ENCODE data around the gene GRIN3A. TPM values are rescaled to one million over a fixed set of nuclear protein-coding genes. Genes with fewer than 3 reads are reported as not detected.

The GRIN3A gene
- total RNA-seq, 1 donor from 2014 or later: 0.24 TPM

DNA sequence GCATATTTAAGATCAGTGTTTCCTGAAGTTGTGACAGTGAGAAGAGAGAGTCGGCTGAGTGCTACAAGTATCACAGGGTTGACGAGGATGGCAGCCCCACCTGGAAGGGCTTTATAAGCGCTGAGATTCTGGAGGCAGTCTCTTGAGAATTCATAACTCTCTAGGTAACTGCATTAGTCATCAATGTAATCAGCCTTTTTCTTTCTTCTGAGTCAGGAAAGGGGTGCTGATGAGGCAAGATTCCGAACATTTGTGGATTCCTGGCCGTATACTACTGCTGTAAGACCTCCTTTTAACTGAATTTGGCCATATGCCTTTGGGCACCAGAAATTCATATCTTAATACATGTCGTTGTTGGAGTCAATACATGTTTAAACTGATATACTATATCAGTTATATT is 211.4 kb downstream of the GRIN3A start:
- TF ChIP-seq, protein P1, sequence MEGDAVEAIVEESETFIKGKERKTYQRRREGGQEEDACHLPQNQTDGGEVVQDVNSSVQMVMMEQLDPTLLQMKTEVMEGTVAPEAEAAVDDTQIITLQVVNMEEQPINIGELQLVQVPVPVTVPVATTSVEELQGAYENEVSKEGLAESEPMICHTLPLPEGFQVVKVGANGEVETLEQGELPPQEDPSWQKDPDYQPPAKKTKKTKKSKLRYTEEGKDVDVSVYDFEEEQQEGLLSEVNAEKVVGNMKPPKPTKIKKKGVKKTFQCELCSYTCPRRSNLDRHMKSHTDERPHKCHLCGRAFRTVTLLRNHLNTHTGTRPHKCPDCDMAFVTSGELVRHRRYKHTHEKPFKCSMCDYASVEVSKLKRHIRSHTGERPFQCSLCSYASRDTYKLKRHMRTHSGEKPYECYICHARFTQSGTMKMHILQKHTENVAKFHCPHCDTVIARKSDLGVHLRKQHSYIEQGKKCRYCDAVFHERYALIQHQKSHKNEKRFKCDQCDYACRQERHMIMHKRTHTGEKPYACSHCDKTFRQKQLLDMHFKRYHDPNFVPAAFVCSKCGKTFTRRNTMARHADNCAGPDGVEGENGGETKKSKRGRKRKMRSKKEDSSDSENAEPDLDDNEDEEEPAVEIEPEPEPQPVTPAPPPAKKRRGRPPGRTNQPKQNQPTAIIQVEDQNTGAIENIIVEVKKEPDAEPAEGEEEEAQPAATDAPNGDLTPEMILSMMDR (IDR thresholded peaks at IDR 0.05): no peak
- Histone ChIP-seq H3K4me1 (no peaks in the 10 kb centered on the region), H3K27me3 (ENCODE audit: low read depth) (no peaks in the 10 kb centered on the region), H3K9me3 (no peaks in the 10 kb centered on the region), H3K27ac (no peak overlapping the region), H3K4me3 (no peak overlapping the region), H3K36me3 (no peaks in the 10 kb centered on the region)
- DNase-seq: no peak
- no peak for ATAC-seq
- intact Hi-C loops (cut with DNase I): no loop called here

DNA sequence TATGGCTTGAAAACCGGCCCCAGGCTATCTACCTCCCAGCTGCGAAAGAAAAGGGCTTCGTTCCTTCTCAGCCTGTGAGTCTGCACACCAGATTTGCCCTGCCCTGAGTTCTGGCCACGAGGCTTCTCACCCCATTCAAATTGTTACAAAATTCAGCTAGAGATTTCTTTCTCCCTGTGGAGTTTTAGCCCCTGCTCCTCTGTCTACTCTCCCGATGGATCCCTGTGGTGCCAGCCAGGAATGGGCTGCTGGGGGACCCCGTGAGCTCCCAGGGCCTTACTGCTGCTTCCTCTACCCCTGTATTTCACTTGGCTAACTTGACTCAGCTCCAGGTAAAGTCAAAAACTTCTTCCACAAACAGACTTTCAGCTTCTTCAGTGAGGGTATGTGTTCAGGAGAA is 214.1 kb downstream of the GRIN3A start:
- DNase-seq (no peak), ATAC-seq (no peak)
- TF ChIP-seq, protein P1 (IDR thresholded peaks at IDR 0.05): no peak
- H3K9me3 ChIP-seq: no peaks in the 10 kb centered on the region
- H3K36me3 ChIP-seq: no peaks in the 10 kb centered on the region
- intact Hi-C loops (cut with DNase I): no loop called here
- H3K27me3 ChIP-seq (ENCODE audit: low read depth): no peaks in the 10 kb centered on the region
- no peak overlapping the region for H3K4me3 ChIP-seq
- H3K27ac ChIP-seq: no peak overlapping the region
- H3K4me1 ChIP-seq: no peaks in the 10 kb centered on the region

Other genes with a start within 250 kb of the GRIN3A start
- gene RNF20, start 204.8 kb downstream of the GRIN3A start, total RNA-seq: 50.7 TPM
- not detected for gene PPP3R2, start 143.7 kb downstream of the GRIN3A start, total RNA-seq